HCT116 (cell line): ENCODE results near the gene LPIN1.

Source experiments
- CTCF ChIP-seq, 3 experiments: fragments of 200-600 bp in 1 of 3; sonication (generic) in 1 of 3; IDR thresholded peaks in 2 of 3; conservative IDR thresholded peaks in 1 of 3; 2 replicates each; pipeline ENCODE4 v1.5.1; 2012 to 2017; ENCODE audit warnings: low read depth in 2 of 3, low read length in 2 of 3, antibody characterized with exemption in 1 of 3, borderline replicate concordance in 1 of 3, control low read depth in 1 of 3, mild to moderate bottlenecking in 1 of 3, mixed read lengths in 1 of 3, mixed run types in 1 of 3, moderate library complexity in 1 of 3; ENCODE audit not compliant: insufficient read depth in 1 of 3
- EZH2phosphoT487 ChIP-seq: fragments of 200-600 bp; IDR thresholded peaks from 2 replicates; pipeline ENCODE4 v1.6.1; 2018; ENCODE audit warnings: antibody characterized with exemption, borderline replicate concordance
- POLR2AphosphoS5 ChIP-seq: IDR thresholded peaks from 2 replicates; pipeline ENCODE4 v1.6.1; 2011; ENCODE audit warnings: mild to moderate bottlenecking, low read depth, low read length, moderate library complexity
- SRF ChIP-seq: IDR thresholded peaks from 2 replicates; pipeline ENCODE4 v1.6.1; 2012; ENCODE audit warnings: low read depth

- TF ChIP-seq SRF: no peak
- TF ChIP-seq CTCF (IDR thresholded peaks at IDR 0.05 in 2 of 3, conservative IDR thresholded peaks at IDR 0.05 in 1 of 3; ENCODE audit: borderline replicate concordance in 1 of 3, insufficient read depth in 1 of 3, low read depth in 2 of 3, low read length in 2 of 3): no peak
- TF ChIP-seq POLR2AphosphoS5: no peak
- TF ChIP-seq EZH2phosphoT487: no peak
These were observed 124.2 kb downstream of the LPIN1 start for GRCh38 chr2:11870584-11870983.
